ENCODE data around the gene POLN.

- TF ChIP-seq TAF1 (IDR thresholded peaks at IDR 0.05; ENCODE audit: borderline replicate concordance, insufficient read depth, low read length) (no peak), POLR2AphosphoS5 (IDR thresholded peaks at IDR 0.05; ENCODE audit: low read depth, low read length) (no peak)
Observed at GRCh38 chr4:2125023-2125422, 116.9 kb downstream of the POLN start.
